DND-41 (cell line): ENCODE data around the gene RGS8.

Experiments used
- CTCF ChIP-seq: IDR thresholded peaks from 2 replicates; pipeline ENCODE4 v1.5.1; 2012; ENCODE audit warnings: borderline replicate concordance, low read length, moderate library complexity, mild to moderate bottlenecking; ENCODE audit not compliant: poor library complexity, severe bottlenecking; ENCODE audit errors: extremely low read depth
- EZH2 ChIP-seq: IDR thresholded peaks from 3 replicates; pipeline ENCODE4 v1.6.1; 2012; ENCODE audit warnings: borderline replicate concordance, low read depth, mild to moderate bottlenecking, moderate library complexity, low read length, inconsistent platforms; ENCODE audit not compliant: severe bottlenecking

- no peak for TF ChIP-seq CTCF
- no peak for TF ChIP-seq EZH2
Measured at GRCh38 chr1:182680901-182681567, 3.4 kb downstream of the RGS8 start.
